Esophagus mucosa (tissue), 1 donor: ENCODE results near the gene ZCWPW2. TPM values are rescaled to one million over a fixed set of nuclear protein-coding genes. Genes with fewer than 3 reads are reported as not detected.

ENCODE experiments used
- total RNA-seq: library from RNA; stranded (reverse); gene quantifications from one replicate; pipeline ENCODE4 v1.2.4, GENCODE V29; 2023
- donor health status: DM: yes; HTN: yes; CAD: no.

ZCWPW2 gene
- total RNA-seq, 1 donor from 2014 or later = 0.40 TPM

Other genes starting within 250 kb of the ZCWPW2 start
- 12.2 TPM for gene CMC1, start 107.1 kb upstream of the ZCWPW2 start, total RNA-seq
- 46.4 TPM for gene AZI2, start 103 bp downstream of the ZCWPW2 start, total RNA-seq